Measurements from ENCODE around the gene DNAJC5. TPM values are rescaled to one million over a fixed set of nuclear protein-coding genes. Genes with fewer than 3 reads are reported as not detected.
"Not testable (repeated sequence)": the region's sequence is repeated elsewhere in the genome, so short reads cannot be mapped to it uniquely, and the experiment has no call there.

DNAJC5 gene
- total and polyA plus RNA-seq, 8 donors: 23.1 to 60.1 (median 38.1) TPM

DNA sequence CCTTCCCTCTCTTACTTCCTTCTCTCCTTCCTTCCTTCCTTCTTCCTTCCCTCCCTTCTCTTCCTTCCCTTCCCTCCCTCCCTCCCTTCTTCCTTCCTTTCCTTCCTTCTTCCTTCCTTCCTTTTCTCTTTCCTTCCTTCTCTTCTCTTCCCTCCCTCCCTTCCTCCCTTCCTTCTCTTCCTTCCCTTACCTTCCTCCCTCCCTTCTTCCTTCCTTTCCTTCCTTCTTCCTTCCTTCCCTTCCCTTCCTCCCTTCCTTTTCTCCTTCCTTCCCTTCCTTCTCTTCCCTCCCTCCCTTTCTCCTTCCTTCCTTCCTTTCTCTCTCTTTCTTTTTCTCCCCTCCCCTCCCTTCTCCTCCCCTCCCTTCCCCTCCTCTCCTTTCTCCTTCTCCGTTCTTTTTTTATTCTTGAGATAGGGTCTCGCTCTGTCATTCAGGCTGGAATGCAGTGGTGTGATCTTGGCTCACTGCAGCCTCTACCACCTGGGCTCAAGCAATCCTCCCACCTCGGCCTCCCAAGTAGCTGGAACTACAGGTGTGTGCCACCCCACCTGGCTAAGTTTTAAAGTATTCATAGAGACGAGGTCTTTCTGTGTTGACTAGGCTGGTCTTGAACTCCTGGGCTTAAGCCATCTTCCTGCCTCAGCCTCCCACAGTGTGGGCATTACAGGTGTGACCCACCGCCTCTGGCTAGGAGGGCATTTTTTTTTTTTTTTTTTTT, 75.9 kb downstream of the DNAJC5 start:
- DNase-seq: no peak

DNA sequence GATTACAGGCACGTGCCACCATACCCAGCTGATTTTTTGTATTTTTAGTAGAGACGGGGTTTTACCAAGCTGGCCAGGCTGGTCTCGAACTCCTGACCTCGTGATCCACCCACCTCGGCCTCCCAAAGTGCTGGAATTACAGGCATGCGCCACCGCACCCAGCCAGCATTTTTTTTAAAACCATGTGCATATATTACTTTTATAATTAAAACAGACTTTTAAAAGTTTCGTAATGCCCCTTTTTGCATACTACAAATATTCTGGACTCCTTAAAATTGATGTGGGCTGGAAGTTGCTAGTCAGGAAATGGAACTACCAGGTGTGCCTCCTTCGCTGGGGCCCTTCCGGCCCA, 77.0 kb downstream of the DNAJC5 start:
- intact Hi-C loops (cut with DNase I; ENCODE audit: low total_unique reads): loop anchor here (5.0 kb wide), 1 partner anchor 435 kb away; the partner anchor contains the start of gene PTK6
- Histone ChIP-seq H3K36me3 (peaks cover 0 to 20% (median 8%) of the 10 kb centered on the region in 4 donors), H3K4me1 (peaks cover 21 to 43% (median 38%) of the 10 kb centered on the region in 4 donors)
- DNase-seq, H3K27ac ChIP-seq, H3K9me3 ChIP-seq, H3K4me3 ChIP-seq, H3K27me3 ChIP-seq: not testable (repeated sequence)
- WGBS, 5 donors: 82 to 93% (median 87%) methylated on average over 10 of the region's 10 CpGs

More for the DNA sequence above, 75.9 kb downstream of the DNAJC5 start:
- no peak for TF ChIP-seq POLR2A (IDR thresholded peaks at IDR 0.05)
- TF ChIP-seq POLR2AphosphoS5 (IDR thresholded peaks at IDR 0.05): no peak
- TF ChIP-seq, protein P1, sequence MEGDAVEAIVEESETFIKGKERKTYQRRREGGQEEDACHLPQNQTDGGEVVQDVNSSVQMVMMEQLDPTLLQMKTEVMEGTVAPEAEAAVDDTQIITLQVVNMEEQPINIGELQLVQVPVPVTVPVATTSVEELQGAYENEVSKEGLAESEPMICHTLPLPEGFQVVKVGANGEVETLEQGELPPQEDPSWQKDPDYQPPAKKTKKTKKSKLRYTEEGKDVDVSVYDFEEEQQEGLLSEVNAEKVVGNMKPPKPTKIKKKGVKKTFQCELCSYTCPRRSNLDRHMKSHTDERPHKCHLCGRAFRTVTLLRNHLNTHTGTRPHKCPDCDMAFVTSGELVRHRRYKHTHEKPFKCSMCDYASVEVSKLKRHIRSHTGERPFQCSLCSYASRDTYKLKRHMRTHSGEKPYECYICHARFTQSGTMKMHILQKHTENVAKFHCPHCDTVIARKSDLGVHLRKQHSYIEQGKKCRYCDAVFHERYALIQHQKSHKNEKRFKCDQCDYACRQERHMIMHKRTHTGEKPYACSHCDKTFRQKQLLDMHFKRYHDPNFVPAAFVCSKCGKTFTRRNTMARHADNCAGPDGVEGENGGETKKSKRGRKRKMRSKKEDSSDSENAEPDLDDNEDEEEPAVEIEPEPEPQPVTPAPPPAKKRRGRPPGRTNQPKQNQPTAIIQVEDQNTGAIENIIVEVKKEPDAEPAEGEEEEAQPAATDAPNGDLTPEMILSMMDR (IDR thresholded peaks at IDR 0.05): no peak
- no peak for TF ChIP-seq EP300 (IDR thresholded peaks at IDR 0.05)
- Histone ChIP-seq H3K4me1 (peaks cover 21 to 43% (median 38%) of the 10 kb centered on the region in 4 donors), H3K36me3 (peaks cover 5 to 28% (median 18%) of the 10 kb centered on the region in 4 donors), H3K27ac (peak overlapping the region in 1 of 5 donors; percentile 56), H3K27me3 (no peaks in the 10 kb centered on the region), H3K4me3 (no peak overlapping the region), H3K9me3 (peaks cover 0 to 10% (median 1%) of the 10 kb centered on the region in 4 donors)
- WGBS, 5 donors: 85 to 93% (median 90%) methylated on average over 5 of the region's 5 CpGs
- intact Hi-C loops (cut with DNase I; ENCODE audit: low total_unique reads): loop anchor here (5.0 kb wide), 1 partner anchor 434 kb away; the partner anchor contains the start of gene PTK6

DNA sequence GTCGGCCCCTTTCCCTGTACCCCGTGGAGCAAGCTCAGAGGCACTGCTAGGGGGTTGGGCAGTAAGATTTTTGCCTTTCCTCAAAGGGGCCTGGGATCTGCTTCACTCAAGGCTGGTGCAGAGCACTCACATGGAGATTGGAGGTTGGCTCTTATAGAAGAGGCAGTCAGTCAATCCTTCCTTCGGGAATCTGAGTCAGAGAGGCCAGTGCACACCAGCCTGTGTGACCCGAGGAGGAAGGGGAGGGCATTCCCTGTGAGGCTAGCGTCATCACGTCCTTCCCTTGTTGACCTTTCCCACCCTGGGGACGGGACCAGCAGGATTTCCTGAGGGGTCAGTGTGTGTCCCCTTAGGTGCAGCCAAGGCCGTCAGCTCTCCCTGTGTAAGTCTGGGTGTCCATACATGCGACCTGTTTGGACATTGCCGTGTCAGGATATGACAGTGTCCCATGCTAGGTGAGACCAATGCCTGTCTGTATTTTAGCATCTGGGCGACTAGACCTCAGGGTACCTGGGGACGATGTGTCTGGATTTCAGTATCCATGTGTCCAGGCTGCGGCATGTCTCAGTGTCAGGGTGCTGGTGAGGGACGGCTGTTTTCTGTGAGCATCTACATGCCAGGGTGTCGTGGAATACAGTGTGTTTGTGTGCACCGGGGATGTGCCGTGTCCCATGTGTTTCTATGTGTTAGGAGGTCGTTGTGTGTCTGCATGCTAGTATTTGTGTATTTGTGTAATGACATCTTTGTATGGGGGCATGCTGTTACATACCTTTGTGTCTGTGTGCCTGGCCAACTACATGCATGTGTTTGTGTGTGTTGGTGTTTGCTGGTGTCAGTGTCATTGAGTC, 77.6 kb downstream of the DNAJC5 start:
- 72 to 80% (median 73%) methylated on average over 14 to 18 of the region's 18 CpGs for WGBS, 5 donors
- intact Hi-C loops (cut with DNase I; ENCODE audit: low total_unique reads): loop anchor here (5.0 kb wide), 1 partner anchor 435 kb away; the partner anchor contains the start of gene PTK6
- H3K27ac ChIP-seq: no peak overlapping the region

DNA sequence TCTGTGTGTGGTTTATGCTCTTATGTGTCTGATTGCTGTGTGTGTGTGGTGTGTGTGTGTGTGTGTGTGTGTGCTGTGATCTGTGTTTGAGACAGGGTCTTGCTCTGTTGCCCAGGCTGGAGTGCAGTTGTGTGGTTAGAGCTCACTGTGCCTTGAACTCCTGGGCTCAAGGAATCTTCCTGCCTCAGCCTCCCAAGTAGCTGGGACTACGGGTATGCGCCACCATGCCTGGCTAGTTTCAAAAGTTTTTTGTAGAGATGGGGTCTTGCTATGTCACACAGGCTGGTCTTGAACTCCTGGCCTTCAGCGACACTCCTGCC, 78.2 kb downstream of the DNAJC5 start:
- no peak overlapping the region for H3K27ac ChIP-seq
- H3K4me1 ChIP-seq: peaks cover 21 to 48% (median 41%) of the 10 kb centered on the region in 4 donors
- no peak for TF ChIP-seq POLR2A (IDR thresholded peaks at IDR 0.05)
- TF ChIP-seq POLR2AphosphoS5 (IDR thresholded peaks at IDR 0.05): no peak
- TF ChIP-seq EP300 (IDR thresholded peaks at IDR 0.05): no peak
- TF ChIP-seq, protein P1 (IDR thresholded peaks at IDR 0.05): no peak
- H3K36me3 ChIP-seq: peaks cover 0 to 12% (median 0%) of the 10 kb centered on the region in 4 donors
- no peak overlapping the region for H3K4me3 ChIP-seq
- no peaks in the 10 kb centered on the region for H3K27me3 ChIP-seq
- 89 to 100% (median 96%) methylated on average over 1 to 3 of the region's 3 CpGs for WGBS, 5 donors
- intact Hi-C loops (cut with DNase I; ENCODE audit: low total_unique reads): loop anchor here (5.0 kb wide), 1 partner anchor 436 kb away; the partner anchor contains the start of gene PTK6
- no peaks in the 10 kb centered on the region for H3K9me3 ChIP-seq
- no peak for DNase-seq

More for the DNA sequence above, 77.6 kb downstream of the DNAJC5 start:
- no peak for TF ChIP-seq EP300 (IDR thresholded peaks at IDR 0.05)
- TF ChIP-seq, protein P1 (IDR thresholded peaks at IDR 0.05): no peak
- TF ChIP-seq POLR2AphosphoS5 (IDR thresholded peaks at IDR 0.05): no peak
- no peak for TF ChIP-seq POLR2A (IDR thresholded peaks at IDR 0.05)
- no peaks in the 10 kb centered on the region for H3K27me3 ChIP-seq
- H3K9me3 ChIP-seq: no peaks in the 10 kb centered on the region
- peaks cover 21 to 44% (median 38%) of the 10 kb centered on the region in 4 donors for H3K4me1 ChIP-seq
- DNase-seq: peak in 1 of 2 donors; percentile 29
- H3K4me3 ChIP-seq: no peak overlapping the region
- peaks cover 0 to 16% (median 3%) of the 10 kb centered on the region in 4 donors for H3K36me3 ChIP-seq
